Naive thymus-derived CD8-positive, alpha-beta T cell (primary cell): ENCODE results near the gene CATSPER4. TPM values are rescaled to one million over a fixed set of nuclear protein-coding genes. Genes with fewer than 3 reads are reported as not detected.
A peak's percentile ranks its signal among the peaks of the same experiment; 100 is the strongest.

Experiments
- ATAC-seq, 2 donors: fragments of 150-1000 bp; cut with Tn5 transposase in 1 of 2; sonication (Bioruptor Pico), chemical (Tn5 transposase) in 1 of 2; 1 replicate in 1 of 2; 2 replicates in 1 of 2; pipeline ENCODE4 v1.10.0; 2021; ENCODE audit warnings: mild to moderate bottlenecking in 2 of 2, moderate library complexity in 2 of 2
- POLR2A ChIA-PET: fragments of 350-600 bp; sonication (Branson Sonifier 250); formaldehyde crosslinking; loops from one replicate; lab custom pipeline; 2021; ENCODE audit warnings: antibody characterized with exemption; lab: Charles Lee
- DNase-seq, 10 donors: peaks; one replicate each; pipeline versions ENCODE4 v3.0.0 to v3.0.0-alpha.2; 2020 to 2022
- H3K27ac Mint-ChIP-seq, 10 donors: one replicate each; pipeline ENCODE4 v1.8.0; 2020 to 2022; ENCODE audit warnings: mild to moderate bottlenecking in 10 of 10, mixed read lengths in 10 of 10, moderate library complexity in 4 of 10, inconsistent platforms in 1 of 10
- H3K27me3 Mint-ChIP-seq, 5 donors: one replicate each; pipeline ENCODE4 v1.8.0; 2021 to 2022; ENCODE audit warnings: mixed read lengths in 5 of 5
- H3K36me3 Mint-ChIP-seq, 3 donors: one replicate each; pipeline ENCODE4 v1.8.0; 2020 to 2022; ENCODE audit warnings: mixed read lengths in 3 of 3, mild to moderate bottlenecking in 2 of 3, inconsistent platforms in 1 of 3
- H3K4me1 Mint-ChIP-seq, 4 donors: one replicate each; pipeline ENCODE4 v1.8.0; 2021 to 2022; ENCODE audit warnings: mixed read lengths in 4 of 4
- H3K4me3 Mint-ChIP-seq, 10 donors: one replicate each; pipeline ENCODE4 v1.8.0; 2020 to 2022; ENCODE audit warnings: mild to moderate bottlenecking in 10 of 10, mixed read lengths in 10 of 10, moderate library complexity in 6 of 10, inconsistent platforms in 1 of 10
- H3K9me3 Mint-ChIP-seq, 9 donors: one replicate each; pipeline ENCODE4 v1.8.0; 2020 to 2022; ENCODE audit warnings: mixed read lengths in 9 of 9, mild to moderate bottlenecking in 3 of 9, inconsistent platforms in 1 of 9, moderate library complexity in 1 of 9
- polyA plus RNA-seq, 3 donors: library from polyadenylated mRNA; unstranded; fragments of 300-500 nt; fragmentation: Illumina TruSeq; gene quantifications; one replicate each; pipeline ENCODE4 v1.2.3, GENCODE V29; 2021
- total RNA-seq, 8 experiments: library from RNA in 2 of 8; stranded (reverse) in 2 of 8; gene quantifications; one replicate each; pipeline ENCODE4 v1.2.3 and lab custom pipeline; 2021 to 2026

The CATSPER4 gene
- total and polyA plus RNA-seq, 5 experiments from 2014 or later = not detected

- H3K4me1 Mint-ChIP-seq = peaks cover 6 to 24% (median 16%) of the 10 kb centered on the region in 4 donors
- H3K27me3 Mint-ChIP-seq = peaks cover 0 to 9% (median 2%) of the 10 kb centered on the region in 5 donors
- H3K27ac Mint-ChIP-seq = peak within 1 kb of the TSS; percentile 60 to 93 (median 90)
- no peaks in the 10 kb centered on the region for H3K9me3 Mint-ChIP-seq
- ATAC-seq = no peak
- H3K4me3 Mint-ChIP-seq = peak within 1 kb of the TSS; percentile 81 to 91 (median 87)
- peaks cover 0 to 3% (median 0%) of the 10 kb centered on the region in 3 donors for H3K36me3 Mint-ChIP-seq
- no peak for DNase-seq
- POLR2A ChIA-PET = interaction anchor here (0.6 to 1.4 kb wide), 3 partner anchors 149 to 551 kb away, joined by 3 read pairs; partner anchors contain the start of gene CD52
Observed at GRCh38 chr1:26168410-26169197, 21.8 kb upstream of the CATSPER4 start, which contains the start of gene C1orf232. C1orf232 (minus strand) TSS chr1:26168963; CDS start chr1:26168499, 464 bp downstream.

DNA sequence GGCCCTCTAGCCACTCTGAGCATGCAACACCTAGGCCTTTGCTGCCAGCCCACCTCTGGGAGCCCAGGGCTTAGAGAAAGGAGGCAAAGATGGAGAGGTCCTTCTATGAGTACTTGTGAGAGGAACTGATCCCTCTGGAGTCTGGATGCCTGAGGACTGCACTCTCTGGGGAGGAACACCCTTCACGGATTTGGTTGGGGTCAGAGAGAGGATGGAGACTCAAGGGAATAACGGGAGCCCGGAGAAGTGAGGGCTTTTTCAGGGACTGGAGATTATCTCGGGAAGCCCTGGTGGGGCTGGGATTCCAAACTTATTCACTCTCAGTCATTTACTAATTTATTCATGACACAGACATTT, 21.2 kb upstream of the CATSPER4 start:
- peaks cover 0 to 3% (median 0%) of the 10 kb centered on the region in 3 donors for H3K36me3 Mint-ChIP-seq
- peak overlapping the region in 9 of 10 donors; percentile 34 to 92 (median 90) for H3K27ac Mint-ChIP-seq
- H3K9me3 Mint-ChIP-seq = no peaks in the 10 kb centered on the region
- ATAC-seq (no peak), DNase-seq (no peak)
- POLR2A ChIA-PET = interaction anchor here (0.6 to 1.5 kb wide), 7 partner anchors 34 to 551 kb away, joined by 3 to 26 read pairs (median 3); partner anchors contain the start of genes CD52, CEP85 and PDIK1L
- peaks cover 0 to 8% (median 0%) of the 10 kb centered on the region in 5 donors for H3K27me3 Mint-ChIP-seq
- peaks cover 6 to 21% (median 15%) of the 10 kb centered on the region in 4 donors for H3K4me1 Mint-ChIP-seq
- H3K4me3 Mint-ChIP-seq = peak overlapping the region; percentile 81 to 91 (median 87)

GRCh38 chr1:26169669-26170471, 20.5 kb upstream of the CATSPER4 start, which contains the start of gene ZNF593:
ZNF593 (plus strand) TSS chr1:26169908; CDS start chr1:26169984, 76 bp downstream.
- DNase-seq = peak; percentile 69 to 88 (median 76)
- Mint-ChIP-seq H3K4me1 (peaks cover 6 to 15% (median 12%) of the 10 kb centered on the region in 4 donors), H3K27me3 (peaks cover 0 to 4% (median 0%) of the 10 kb centered on the region in 5 donors), H3K9me3 (no peaks in the 10 kb centered on the region), H3K4me3 (peak within 1 kb of the TSS; percentile 81 to 91 (median 87)), H3K36me3 (peaks cover 0 to 3% (median 0%) of the 10 kb centered on the region in 3 donors), H3K27ac (peak within 1 kb of the TSS; percentile 60 to 93 (median 90))
- POLR2A ChIA-PET = interaction anchor here (0.6 to 1.5 kb wide), 8 partner anchors 33 to 150 kb away, joined by 3 to 26 read pairs (median 3); partner anchors contain the start of genes CD52, CEP85 and PDIK1L
- ATAC-seq = peak; percentile 91 to 93

DNA sequence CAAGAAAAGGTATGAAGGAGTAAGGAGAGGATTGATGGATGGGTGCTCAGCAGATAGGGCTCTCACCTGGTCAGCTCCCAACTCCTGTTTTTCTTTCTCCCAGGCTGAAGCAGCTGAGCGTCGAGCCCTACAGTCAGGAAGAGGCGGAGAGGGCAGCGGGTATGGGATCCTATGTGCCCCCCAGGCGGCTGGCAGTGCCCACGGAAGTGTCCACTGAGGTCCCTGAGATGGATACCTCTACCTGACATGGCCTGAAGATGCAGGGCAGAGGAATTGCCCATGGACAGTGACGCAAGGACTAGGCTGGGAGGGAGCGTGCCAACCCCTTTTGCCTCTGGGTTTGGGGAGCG, 20.0 kb upstream of the CATSPER4 start:
- H3K9me3 Mint-ChIP-seq = no peaks in the 10 kb centered on the region
- POLR2A ChIA-PET = interaction anchor here (0.6 to 1.5 kb wide), 4 partner anchors 32 to 150 kb away, joined by 3 to 26 read pairs (median 3); partner anchors contain the start of genes CEP85 and PDIK1L
- no peaks in the 10 kb centered on the region for H3K27me3 Mint-ChIP-seq
- DNase-seq = no peak
- peaks cover 6 to 15% (median 12%) of the 10 kb centered on the region in 4 donors for H3K4me1 Mint-ChIP-seq
- peak overlapping the region; percentile 38 to 93 (median 90) for H3K27ac Mint-ChIP-seq
- peaks cover 0 to 3% (median 0%) of the 10 kb centered on the region in 3 donors for H3K36me3 Mint-ChIP-seq
- ATAC-seq = no peak
- H3K4me3 Mint-ChIP-seq = peak overlapping the region; percentile 81 to 91 (median 87)

DNA sequence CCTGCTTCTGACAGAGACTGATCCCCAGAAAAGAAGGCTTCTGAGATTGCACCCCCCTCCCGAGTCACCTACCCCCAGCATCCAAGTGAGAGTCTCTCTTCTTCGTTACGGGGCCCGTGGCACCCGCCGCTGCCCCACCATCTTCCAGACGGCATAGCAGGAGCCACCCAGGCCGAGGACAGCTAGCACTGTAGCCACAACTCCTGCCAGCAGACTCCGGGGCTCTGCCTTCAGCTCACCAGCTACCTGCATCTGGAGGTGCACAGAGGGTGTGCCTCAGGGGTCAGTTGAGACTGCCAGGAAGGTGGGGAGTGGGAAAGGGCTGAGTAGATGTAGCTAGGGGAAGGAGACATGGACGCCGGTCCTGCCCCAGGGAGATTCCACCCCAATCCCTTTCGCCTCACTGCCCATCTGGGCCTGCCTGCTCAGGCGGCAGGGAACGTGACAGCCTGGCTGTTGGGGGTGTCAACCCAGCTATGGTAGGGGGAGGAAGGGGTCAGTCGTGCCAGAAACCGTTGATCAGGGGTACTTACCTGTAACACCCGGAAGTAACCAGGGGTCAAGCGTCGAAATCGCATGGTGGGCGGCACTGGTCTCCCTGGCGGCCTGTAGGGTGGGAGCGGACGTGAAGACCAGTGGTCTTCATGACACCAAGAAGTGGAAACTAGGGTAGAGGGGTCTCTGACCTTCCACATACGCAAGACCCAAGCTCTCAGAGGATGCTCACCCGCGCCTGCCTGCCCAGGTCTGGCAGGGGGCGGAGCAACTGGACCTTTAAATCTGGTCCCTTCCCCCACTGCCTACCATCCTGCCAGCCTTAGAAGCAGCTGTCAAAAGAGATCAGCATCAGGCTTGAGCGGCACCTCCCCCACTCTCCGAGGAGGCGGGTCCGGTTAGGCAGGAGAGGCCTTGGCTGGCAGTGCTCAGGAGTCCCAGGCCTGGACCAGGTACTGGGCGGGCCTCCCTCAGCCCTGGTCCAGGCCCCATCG, 19.0 kb upstream of the CATSPER4 start, which contains the start of gene ZNF593OS:
ZNF593OS (minus strand) TSS at position 749 of the 989 bp plus-strand sequence; CDS start at position 578, 171 bp downstream.
- Mint-ChIP-seq H3K4me1 (peaks cover 6 to 15% (median 12%) of the 10 kb centered on the region in 4 donors), H3K9me3 (no peaks in the 10 kb centered on the region), H3K36me3 (peaks cover 0 to 3% (median 0%) of the 10 kb centered on the region in 3 donors), H3K27ac (peak within 1 kb of the TSS in 7 of 10 donors; percentile 16 to 91 (median 50)), H3K27me3 (no peaks in the 10 kb centered on the region), H3K4me3 (peak within 1 kb of the TSS; percentile 81 to 91 (median 87))
- DNase-seq = no peak
- POLR2A ChIA-PET = interaction anchor here (1.2 kb wide), 1 partner anchor 62 kb away, joined by 4 read pairs; no protein-coding TSS in a partner anchor
- no peak for ATAC-seq

- Mint-ChIP-seq H3K9me3 (no peaks in the 10 kb centered on the region), H3K27me3 (no peaks in the 10 kb centered on the region), H3K36me3 (peaks cover 0 to 3% (median 0%) of the 10 kb centered on the region in 3 donors), H3K4me1 (peaks cover 5 to 12% (median 10%) of the 10 kb centered on the region in 4 donors), H3K4me3 (no peak overlapping the region), H3K27ac (no peak overlapping the region)
- no peak for DNase-seq
- no peak for ATAC-seq
- POLR2A ChIA-PET = interaction anchor here (0.7 kb wide), 1 partner anchor 311 kb away, joined by 3 read pairs; no protein-coding TSS in a partner anchor
Observed at GRCh38 chr1:26175346-26175745, 15.1 kb upstream of the CATSPER4 start.

DNA sequence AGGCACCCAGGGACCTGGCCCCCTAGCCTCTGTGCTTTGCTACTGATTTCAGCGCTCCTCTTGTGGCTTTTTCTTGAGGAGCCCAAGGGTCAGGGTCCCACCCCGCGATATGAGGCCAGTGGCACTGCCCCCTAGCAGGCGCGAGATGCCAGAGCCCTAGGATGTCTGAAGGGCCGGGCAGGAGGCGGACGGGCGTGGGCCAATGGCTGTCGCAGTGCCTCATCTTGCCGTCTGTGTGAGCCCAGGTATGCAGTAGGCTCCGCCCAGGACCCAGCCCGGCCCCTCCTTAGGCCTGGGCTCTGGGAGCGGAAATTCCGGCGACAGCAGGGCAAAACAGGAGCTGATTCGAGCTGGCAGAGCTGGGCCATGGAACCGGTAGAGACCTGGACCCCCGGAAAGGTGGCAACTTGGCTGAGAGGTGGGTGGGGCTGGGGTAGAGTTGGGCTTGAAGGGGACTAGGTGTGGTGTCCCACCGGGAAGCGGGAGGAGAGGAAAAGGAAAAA, 13.2 kb upstream of the CATSPER4 start, which contains the start of gene CNKSR1:
CNKSR1 (plus strand) TSS at position 310 of the 503 bp plus-strand sequence; CDS start at position 367, 57 bp downstream.
- Mint-ChIP-seq H3K27ac (peak within 1 kb of the TSS in 2 of 10 donors; percentile 25 to 62), H3K4me3 (peak within 1 kb of the TSS in 3 of 10 donors; percentile 28 to 45 (median 44)), H3K36me3 (peaks cover 0 to 2% (median 0%) of the 10 kb centered on the region in 3 donors), H3K9me3 (no peaks in the 10 kb centered on the region), H3K27me3 (no peaks in the 10 kb centered on the region), H3K4me1 (peaks cover 0 to 3% (median 0%) of the 10 kb centered on the region in 4 donors)
- ATAC-seq = peak in 1 of 2 donors; percentile 52
- DNase-seq = no peak
- POLR2A ChIA-PET = no interaction called here

GRCh38 chr1:26180010-26180506, 10.3 kb upstream of the CATSPER4 start:
- Mint-ChIP-seq H3K36me3 (peaks cover 0 to 2% (median 0%) of the 10 kb centered on the region in 3 donors), H3K27ac (peak overlapping the region in 1 of 10 donors; percentile 4), H3K4me3 (no peak overlapping the region), H3K27me3 (no peaks in the 10 kb centered on the region), H3K4me1 (peaks cover 0 to 3% (median 0%) of the 10 kb centered on the region in 4 donors), H3K9me3 (no peaks in the 10 kb centered on the region)
- POLR2A ChIA-PET = interaction anchor here (0.9 kb wide), 1 partner anchor 182 kb away, joined by 3 read pairs; no protein-coding TSS in a partner anchor
- ATAC-seq = no peak
- no peak for DNase-seq

- H3K27ac Mint-ChIP-seq = peak overlapping the region in 1 of 10 donors; percentile 9
- peaks cover 0 to 3% (median 0%) of the 10 kb centered on the region in 4 donors for H3K4me1 Mint-ChIP-seq
- ATAC-seq (no peak), DNase-seq (no peak)
- H3K9me3 Mint-ChIP-seq = no peaks in the 10 kb centered on the region
- POLR2A ChIA-PET = no interaction called here
- peaks cover 0 to 2% (median 0%) of the 10 kb centered on the region in 3 donors for H3K36me3 Mint-ChIP-seq
- H3K4me3 Mint-ChIP-seq = no peak overlapping the region
- H3K27me3 Mint-ChIP-seq = no peaks in the 10 kb centered on the region
Observed at GRCh38 chr1:26181586-26182382, 8.6 kb upstream of the CATSPER4 start.

DNA sequence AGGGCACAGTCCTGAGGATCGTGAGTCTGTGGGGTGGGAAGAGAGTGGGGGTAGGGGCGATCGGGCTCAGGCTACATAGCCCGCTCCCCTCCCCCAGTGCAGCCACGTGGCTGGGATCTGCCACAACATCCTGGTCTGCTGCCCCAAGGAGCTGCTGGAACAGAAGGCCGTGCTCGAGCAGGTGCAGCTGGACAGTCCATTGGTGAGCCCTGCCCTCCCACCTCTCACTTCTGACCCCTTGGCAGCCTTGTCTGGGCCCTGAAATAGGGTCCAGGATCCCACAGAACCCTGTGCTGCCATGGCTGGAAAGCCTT, 8.1 kb upstream of the CATSPER4 start:
- H3K36me3 Mint-ChIP-seq = peaks cover 0 to 2% (median 0%) of the 10 kb centered on the region in 3 donors
- no peaks in the 10 kb centered on the region for H3K9me3 Mint-ChIP-seq
- H3K27ac Mint-ChIP-seq = no peak overlapping the region
- no peak for DNase-seq
- H3K4me3 Mint-ChIP-seq = no peak overlapping the region
- POLR2A ChIA-PET = no interaction called here
- no peak for ATAC-seq
- peaks cover 0 to 3% (median 0%) of the 10 kb centered on the region in 4 donors for H3K4me1 Mint-ChIP-seq
- no peaks in the 10 kb centered on the region for H3K27me3 Mint-ChIP-seq
